Activated CD8-positive, alpha-beta T cell treated with anti-CD3 and anti-CD28 coated beads, Interleukin-2, amount 10 ng/mL, durations not matched to agents 7 days and 5 days (primary cell): ENCODE measurements around the gene HNRNPH1. TPM values are rescaled to one million over a fixed set of nuclear protein-coding genes. Genes with fewer than 3 reads are reported as not detected.
A peak's percentile ranks its signal among the peaks of the same experiment; 100 is the strongest.
"Not testable (repeated sequence)": the region's sequence is repeated elsewhere in the genome, so short reads cannot be mapped to it uniquely, and the experiment has no call there.

Source experiments
- ATAC-seq: fragments of 150-1000 bp; cut with Tn5 transposase; one replicate; pipeline ENCODE4 v1.10.0; 2021; ENCODE audit warnings: moderate library complexity
- CTCF ChIA-PET: fragments of 350-600 bp; sonication (Branson Sonifier 250); formaldehyde crosslinking; loops from one replicate; lab custom pipeline; 2021; ENCODE audit warnings: antibody characterized with exemption; lab: Charles Lee
- POLR2A ChIA-PET: fragments of 350-600 bp; sonication (Branson Sonifier 250); formaldehyde crosslinking; loops from one replicate; lab custom pipeline; 2021; ENCODE audit warnings: antibody characterized with exemption; lab: Charles Lee
- DNase-seq: peaks from one replicate; pipeline ENCODE4 v3.0.0-alpha.2; 2020
- H3K27ac Mint-ChIP-seq: one replicate; pipeline ENCODE4 v1.8.0; 2021; ENCODE audit warnings: mild to moderate bottlenecking, mixed read lengths
- H3K27me3 Mint-ChIP-seq: one replicate; pipeline ENCODE4 v1.8.0; 2021; ENCODE audit warnings: low read depth, mixed read lengths
- H3K36me3 Mint-ChIP-seq: one replicate; pipeline ENCODE4 v1.8.0; 2021; ENCODE audit warnings: low read depth, mixed read lengths
- H3K4me1 Mint-ChIP-seq: one replicate; pipeline ENCODE4 v1.8.0; 2021; ENCODE audit warnings: low read depth, mixed read lengths
- H3K4me3 Mint-ChIP-seq: one replicate; pipeline ENCODE4 v1.8.0; 2021; ENCODE audit warnings: mild to moderate bottlenecking, mixed read lengths
- H3K9me3 Mint-ChIP-seq: one replicate; pipeline ENCODE4 v1.8.0; 2022; ENCODE audit warnings: mixed read lengths; ENCODE audit not compliant: insufficient read depth
- total RNA-seq, 2 experiments: library from RNA; stranded (reverse); gene quantifications; one replicate each; pipeline ENCODE4 v1.2.3, GENCODE V29; 2021

Gene HNRNPH1
- total RNA-seq, 2 experiments from 2014 or later = 869 to 884 TPM

- H3K4me1 Mint-ChIP-seq, H3K9me3 Mint-ChIP-seq, DNase-seq, CTCF ChIA-PET, H3K4me3 Mint-ChIP-seq, H3K36me3 Mint-ChIP-seq, H3K27me3 Mint-ChIP-seq, ATAC-seq, POLR2A ChIA-PET, H3K27ac Mint-ChIP-seq: not testable (repeated sequence)
Measured at GRCh38 chr5:179643141-179643920, 19.9 kb upstream of the HNRNPH1 start.

GRCh38 chr5:179642626-179643025 is 19.2 kb upstream of the HNRNPH1 start:
- H3K9me3 Mint-ChIP-seq, CTCF ChIA-PET, POLR2A ChIA-PET, H3K4me3 Mint-ChIP-seq, ATAC-seq, DNase-seq, H3K36me3 Mint-ChIP-seq, H3K27me3 Mint-ChIP-seq, H3K4me1 Mint-ChIP-seq: not testable (repeated sequence)
- peak overlapping the region; percentile 25 for H3K27ac Mint-ChIP-seq

GRCh38 chr5:179641745-179642144 is 18.3 kb upstream of the HNRNPH1 start:
- H3K27me3 Mint-ChIP-seq, DNase-seq, H3K4me1 Mint-ChIP-seq, H3K36me3 Mint-ChIP-seq, CTCF ChIA-PET, H3K27ac Mint-ChIP-seq, H3K4me3 Mint-ChIP-seq, POLR2A ChIA-PET, H3K9me3 Mint-ChIP-seq, ATAC-seq: not testable (repeated sequence)

GRCh38 chr5:179639296-179639695 is 15.8 kb upstream of the HNRNPH1 start:
- H3K27ac Mint-ChIP-seq, H3K4me1 Mint-ChIP-seq, H3K4me3 Mint-ChIP-seq, DNase-seq, H3K27me3 Mint-ChIP-seq, H3K36me3 Mint-ChIP-seq, H3K9me3 Mint-ChIP-seq, ATAC-seq: not testable (repeated sequence)
- POLR2A ChIA-PET = interaction anchor here (1.4 kb wide), 1 partner anchor 16 kb away, joined by 9 read pairs; the partner anchor contains the start of gene HNRNPH1
- CTCF ChIA-PET = interaction anchor here (0.9 kb wide), 1 partner anchor 336 kb away, joined by 3 read pairs; no protein-coding TSS in a partner anchor

- POLR2A ChIA-PET, DNase-seq, CTCF ChIA-PET, H3K27ac Mint-ChIP-seq, H3K4me1 Mint-ChIP-seq, H3K4me3 Mint-ChIP-seq, H3K9me3 Mint-ChIP-seq, H3K36me3 Mint-ChIP-seq, H3K27me3 Mint-ChIP-seq: not testable (repeated sequence)
- peak; percentile 98 for ATAC-seq
Measured at GRCh38 chr5:179634370-179635172, 11.1 kb upstream of the HNRNPH1 start.

GRCh38 chr5:179633501-179634369 is 10.3 kb upstream of the HNRNPH1 start:
- H3K4me3 Mint-ChIP-seq = peak overlapping the region; percentile 18
- H3K27ac Mint-ChIP-seq, H3K4me1 Mint-ChIP-seq, DNase-seq, H3K27me3 Mint-ChIP-seq, H3K9me3 Mint-ChIP-seq, H3K36me3 Mint-ChIP-seq, CTCF ChIA-PET: not testable (repeated sequence)
- POLR2A ChIA-PET = interaction anchor here (1.7 kb wide), 1 partner anchor 10 kb away, joined by 7 read pairs; the partner anchor contains the start of gene HNRNPH1
- ATAC-seq = peak; percentile 74

- no peak for DNase-seq
- Mint-ChIP-seq H3K4me3 (peak overlapping the region; percentile 92), H3K36me3 (peaks cover 44% of the 10 kb centered on the region), H3K4me1 (peaks cover 28% of the 10 kb centered on the region), H3K27me3 (no peaks in the 10 kb centered on the region), H3K27ac (peak overlapping the region; percentile 99), H3K9me3 (no peaks in the 10 kb centered on the region)
- ATAC-seq = no peak
- CTCF ChIA-PET = interaction anchor here (0.5 to 1.1 kb wide), 3 partner anchors 26 to 465 kb away, joined by 3 read pairs; no protein-coding TSS in a partner anchor
- POLR2A ChIA-PET = interaction anchor here (1.8 to 6.5 kb wide), 5 partner anchors 14 to 169 kb away, joined by 6 to 158 read pairs (median 37); partner anchors contain the start of genes CBY3, LTC4S and RUFY1
Measured at GRCh38 chr5:179624841-179625271, 1.4 kb upstream of the HNRNPH1 start.

GRCh38 chr5:179623906-179624741 is 653 bp upstream of the HNRNPH1 start:
- CTCF ChIA-PET = interaction anchor here (0.5 to 2.0 kb wide), 9 partner anchors 11 to 466 kb away, joined by 3 to 6 read pairs (median 3); partner anchors contain the start of genes MAML1 and RUFY1
- peaks cover 30% of the 10 kb centered on the region for H3K4me1 Mint-ChIP-seq
- no peaks in the 10 kb centered on the region for H3K9me3 Mint-ChIP-seq
- H3K27ac Mint-ChIP-seq = peak overlapping the region; percentile 99
- no peaks in the 10 kb centered on the region for H3K27me3 Mint-ChIP-seq
- peaks cover 48% of the 10 kb centered on the region for H3K36me3 Mint-ChIP-seq
- ATAC-seq (peak; percentile 18), DNase-seq (peak; percentile 67)
- POLR2A ChIA-PET = interaction anchor here (0.6 to 6.5 kb wide), 28 partner anchors 8 to 1419 kb away, joined by 3 to 158 read pairs (median 6); partner anchors contain the start of genes CANX, CBY3, HNRNPAB and LTC4S
- H3K4me3 Mint-ChIP-seq = peak overlapping the region; percentile 92

- no peaks in the 10 kb centered on the region for H3K27me3 Mint-ChIP-seq
- ChIA-PET CTCF (interaction anchor here (1.6 to 2.1 kb wide), 2 partner anchors 10 to 76 kb away, joined by 4 to 5 read pairs; no protein-coding TSS in a partner anchor), POLR2A (interaction anchor here (1.0 to 6.5 kb wide), 5 partner anchors 11 to 79 kb away, joined by 3 to 158 read pairs (median 37); partner anchors contain the start of genes CANX, CBY3 and RUFY1)
- no peaks in the 10 kb centered on the region for H3K9me3 Mint-ChIP-seq
- peak overlapping the region; percentile 92 for H3K4me3 Mint-ChIP-seq
- peaks cover 66% of the 10 kb centered on the region for H3K36me3 Mint-ChIP-seq
- ATAC-seq (no peak), DNase-seq (no peak)
- H3K4me1 Mint-ChIP-seq = peaks cover 49% of the 10 kb centered on the region
- H3K27ac Mint-ChIP-seq = peak overlapping the region; percentile 89
Measured at GRCh38 chr5:179621551-179622214, 1.8 kb downstream of the HNRNPH1 start.
